KMS-11 (cell line): ENCODE data around the gene RMC1.

ENCODE experiments used
- H2AFZ ChIP-seq: fragments of 200-600 bp; sonication (generic); 2 replicates; pipeline ENCODE4 v1.6.1; 2016; ENCODE audit warnings: antibody characterized with exemption, mixed run types, low read depth
- H3K27ac ChIP-seq: fragments of 200-600 bp; sonication (generic); 2 replicates; pipeline ENCODE4 v1.6.1; 2016; ENCODE audit warnings: mild to moderate bottlenecking, mixed run types
- H3K27me3 ChIP-seq: fragments of 200-600 bp; sonication (generic); 2 replicates; pipeline ENCODE4 v1.6.1; 2017; ENCODE audit warnings: mild to moderate bottlenecking, low read depth, mixed run types, moderate library complexity; ENCODE audit not compliant: insufficient read depth
- H3K36me3 ChIP-seq: fragments of 200-600 bp; sonication (generic); 2 replicates; pipeline ENCODE4 v1.6.1; 2017; ENCODE audit warnings: mild to moderate bottlenecking, mixed run types; ENCODE audit not compliant: insufficient read depth
- H3K4me1 ChIP-seq: fragments of 200-600 bp; sonication (generic); 2 replicates; pipeline ENCODE4 v1.6.1; 2016; ENCODE audit warnings: mild to moderate bottlenecking, low read depth, mixed run types; ENCODE audit not compliant: poor library complexity, severe bottlenecking
- H3K4me2 ChIP-seq: fragments of 200-600 bp; sonication (generic); 2 replicates; pipeline ENCODE4 v1.7.0; 2016; ENCODE audit warnings: mild to moderate bottlenecking, mixed run types
- H3K4me3 ChIP-seq: fragments of 200-600 bp; sonication (generic); IDR thresholded peaks from 2 replicates; pipeline ENCODE4 v1.6.1; 2017; ENCODE audit warnings: low read depth, low read length, mixed read lengths; ENCODE audit not compliant: insufficient read depth
- H3K79me2 ChIP-seq: fragments of 200-600 bp; sonication (generic); 2 replicates; pipeline ENCODE4 v1.6.1; 2016; ENCODE audit warnings: low read depth, mixed run types; ENCODE audit not compliant: insufficient read depth
- H3K9ac ChIP-seq: fragments of 200-600 bp; sonication (generic); 2 replicates; pipeline ENCODE4 v1.6.1; 2016; ENCODE audit warnings: mild to moderate bottlenecking, mixed run types
- H4K20me1 ChIP-seq: fragments of 200-600 bp; sonication (generic); 2 replicates; pipeline ENCODE4 v1.6.1; 2016; ENCODE audit warnings: mild to moderate bottlenecking, mixed run types; ENCODE audit not compliant: insufficient read depth
- CTCF ChIP-seq: fragments of 200-600 bp; sonication (generic); conservative IDR thresholded peaks from 2 replicates; pipeline ENCODE4 v1.6.1; 2017; ENCODE audit warnings: low read depth, mild to moderate bottlenecking, antibody characterized with exemption, low read length, moderate library complexity, mixed read lengths

Gene RMC1

DNA sequence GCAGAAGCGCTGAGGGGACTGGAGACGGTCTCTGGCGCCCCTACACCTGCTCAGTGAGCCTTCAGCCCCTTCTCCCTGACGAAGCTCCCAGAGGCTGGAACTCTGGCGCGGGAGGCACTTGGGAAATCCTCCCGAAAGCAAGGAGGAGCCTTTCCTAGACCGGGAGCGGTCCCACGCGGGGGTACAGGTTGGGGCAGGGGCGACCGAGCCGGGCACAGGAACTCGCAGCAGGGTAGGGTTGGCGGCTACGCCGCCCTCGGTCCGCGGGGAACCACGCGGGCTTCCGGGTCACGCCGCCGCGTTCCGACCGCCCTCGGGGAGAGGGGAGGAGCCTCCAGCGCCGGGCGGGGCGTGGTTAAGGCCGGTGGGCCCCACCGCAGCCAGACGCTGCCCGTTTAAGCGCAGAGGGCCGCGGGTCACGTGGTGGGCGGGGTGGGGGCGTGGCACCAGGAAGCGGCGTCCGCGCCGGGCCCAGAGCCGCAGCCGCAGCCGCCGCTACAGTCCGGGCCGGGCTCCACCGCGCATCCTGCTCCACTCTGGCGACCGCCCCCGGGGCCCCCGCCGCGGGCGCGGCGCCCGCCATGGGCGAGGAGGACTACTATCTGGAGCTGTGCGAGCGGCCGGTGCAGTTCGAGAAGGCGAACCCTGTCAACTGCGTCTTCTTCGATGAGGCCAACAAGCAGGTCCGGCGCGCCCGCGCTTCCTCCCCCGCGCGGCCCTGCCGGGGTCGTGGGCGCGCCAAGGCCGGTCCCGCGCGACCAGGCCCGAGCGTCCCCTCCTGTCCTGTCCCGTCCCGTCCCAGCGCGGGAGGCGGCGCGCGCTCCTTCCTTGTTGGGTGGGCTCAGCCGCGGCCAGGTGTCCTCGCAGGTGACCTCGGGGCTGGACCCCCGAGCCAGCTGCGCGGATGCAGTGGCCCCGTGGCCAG lies at the start of gene RMC1:
Gene RMC1 (plus strand): TSS at position 474 of the 925 bp plus-strand sequence. CDS start 108 bp downstream, at position 582.
- Histone ChIP-seq H4K20me1 (no peaks in the 10 kb centered on the region), H3K4me1 (peaks cover 32% of the 10 kb centered on the region), H3K4me3 (no peak within 1 kb of the TSS), H3K36me3 (0 out of 2 replicates have a peak, but pooled peaks cover 6% of the 10 kb centered on the region), H2AFZ (peak within 1 kb of the TSS; percentile 88), H3K27ac (peak within 1 kb of the TSS; percentile 72), H3K4me2 (peak within 1 kb of the TSS; percentile 80), H3K27me3 (no peaks in the 10 kb centered on the region), H3K9ac (peak within 1 kb of the TSS; percentile 87), H3K79me2 (peaks cover 23% of the 10 kb centered on the region; the same call in 1 of the 2 replicates)
- no peak for TF ChIP-seq CTCF

GRCh38 chr18:23453680-23454058 lies 49.6 kb upstream of the RMC1 start:
- H3K9ac ChIP-seq: peak overlapping the region; percentile 58
- H2AFZ ChIP-seq: peak overlapping the region; percentile 67; the same call in 1 of the 2 replicates
- peaks cover 13% of the 10 kb centered on the region; the same call in 1 of the 2 replicates for H4K20me1 ChIP-seq
- H3K4me2 ChIP-seq: peak overlapping the region; percentile 79
- TF ChIP-seq CTCF: no peak
- no peaks in the 10 kb centered on the region for H3K27me3 ChIP-seq
- H3K27ac ChIP-seq: peak overlapping the region; percentile 41
- peaks cover 56% of the 10 kb centered on the region for H3K79me2 ChIP-seq
- peaks cover 8% of the 10 kb centered on the region; the same call in 1 of the 2 replicates for H3K36me3 ChIP-seq
- H3K4me3 ChIP-seq: peak overlapping the region; percentile 29
- peaks cover 44% of the 10 kb centered on the region for H3K4me1 ChIP-seq

- TF ChIP-seq CTCF: no peak
- Histone ChIP-seq H3K4me1 (peaks cover 48% of the 10 kb centered on the region), H3K27me3 (no peaks in the 10 kb centered on the region), H2AFZ (no peak overlapping the region), H3K36me3 (peaks cover 8% of the 10 kb centered on the region; the same call in 1 of the 2 replicates), H4K20me1 (peaks cover 23% of the 10 kb centered on the region; the same call in 1 of the 2 replicates), H3K27ac (no peak overlapping the region), H3K9ac (no peak overlapping the region), H3K79me2 (peaks cover 87% of the 10 kb centered on the region), H3K4me2 (no peak overlapping the region), H3K4me3 (no peak overlapping the region)
Measured at GRCh38 chr18:23456835-23457234, 46.5 kb upstream of the RMC1 start.

DNA sequence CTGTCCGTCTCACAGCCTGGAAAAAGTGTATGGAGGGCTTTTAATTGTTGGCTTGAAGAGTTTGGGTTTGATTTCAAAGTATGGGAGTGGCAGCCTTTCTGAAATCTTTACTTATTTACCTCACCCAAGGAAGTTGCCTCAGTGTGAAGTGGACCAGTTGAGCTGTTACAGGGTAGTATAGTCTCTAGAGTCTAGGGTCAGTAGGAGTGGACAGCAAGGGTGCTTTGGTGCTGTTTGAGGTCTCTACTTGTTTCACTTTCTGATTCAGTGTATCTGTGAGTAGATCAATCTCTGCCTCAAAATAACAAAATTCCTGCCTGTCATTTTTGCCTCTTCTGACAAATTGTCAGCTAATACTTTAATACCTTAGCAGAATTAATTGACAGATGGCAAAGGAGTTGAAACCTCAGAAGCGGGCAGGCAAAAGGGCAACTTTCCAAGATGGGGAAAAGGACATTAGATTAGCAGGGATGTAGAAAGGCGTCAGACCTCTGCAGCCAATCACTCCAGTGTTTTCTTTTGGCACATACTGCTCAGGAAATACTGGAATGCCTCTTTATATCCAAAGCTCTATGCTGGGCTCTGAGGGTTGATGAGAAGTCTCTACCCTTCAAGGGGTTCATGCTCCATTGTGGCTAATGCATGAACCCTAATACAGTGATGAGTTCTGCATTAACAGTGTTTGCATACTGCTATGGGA lies 44.3 kb upstream of the RMC1 start:
- Histone ChIP-seq H3K79me2 (peaks cover 78% of the 10 kb centered on the region), H2AFZ (no peak overlapping the region), H3K4me2 (no peak overlapping the region), H3K27me3 (no peaks in the 10 kb centered on the region), H3K36me3 (peaks cover 18% of the 10 kb centered on the region; the same call in 1 of the 2 replicates), H3K4me1 (peaks cover 38% of the 10 kb centered on the region), H3K9ac (no peak overlapping the region), H3K4me3 (no peak overlapping the region), H4K20me1 (peaks cover 22% of the 10 kb centered on the region; the same call in 1 of the 2 replicates), H3K27ac (no peak overlapping the region)
- TF ChIP-seq CTCF: no peak
